GM12878 (cell line): ENCODE measurements around the gene MEGF11. TPM values are rescaled to one million over a fixed set of nuclear protein-coding genes. Genes with fewer than 3 reads are reported as not detected.

ENCODE experiments used
- BCL3 ChIP-seq: IDR thresholded peaks from 2 replicates; pipeline ENCODE4 v1.6.1; 2011; ENCODE audit warnings: borderline replicate concordance, low read depth, mild to moderate bottlenecking, moderate library complexity, low read length; ENCODE audit not compliant: insufficient read depth, poor library complexity, severe bottlenecking
- CEBPZ ChIP-seq: fragments of 150-350 bp; IDR thresholded peaks from 2 replicates; pipeline ENCODE4 v1.6.1; 2016; ENCODE audit warnings: low read depth, low read length
- CHD2 ChIP-seq: IDR thresholded peaks from 2 replicates; pipeline ENCODE4 v1.6.1; 2011; ENCODE audit warnings: low read depth, low read length, improper control_type of control experiment, borderline replicate concordance
- GATAD2B ChIP-seq: fragments of 450-650 bp; conservative IDR thresholded peaks from 2 replicates; pipeline ENCODE4 v1.6.1; 2017; ENCODE audit warnings: low read depth, mild to moderate bottlenecking, moderate library complexity
- IKZF1 ChIP-seq: fragments of 450-650 bp; conservative IDR thresholded peaks from 2 replicates; pipeline ENCODE4 v1.6.1; 2017; ENCODE audit warnings: antibody characterized with exemption, mild to moderate bottlenecking
- NR2F1 ChIP-seq: fragments of 450-650 bp; conservative IDR thresholded peaks from 2 replicates; pipeline ENCODE4 v1.6.1; 2017; ENCODE audit warnings: mild to moderate bottlenecking
- RUNX3 ChIP-seq: IDR thresholded peaks from 2 replicates; pipeline ENCODE4 v1.6.1; 2012; ENCODE audit warnings: low read length, inconsistent platforms
- SIN3A ChIP-seq: IDR thresholded peaks from 2 replicates; pipeline ENCODE4 v1.6.1; 2012; ENCODE audit warnings: low read depth, low read length, improper control_type of control experiment
- YY1 ChIP-seq: IDR thresholded peaks from 2 replicates; pipeline ENCODE4 v1.6.1; 2011; ENCODE audit warnings: low read depth, mild to moderate bottlenecking, low read length
- polyA plus RNA-seq, 11 experiments: library from polyadenylated mRNA; depleted of rRNA in 4 of 11; unstranded in 6 of 11; stranded (reverse) in 5 of 11; fragments of >200 nt; fragmentation: Nextera tagmentation in 4 of 11; fragmentation: Illumina TruSeq in 1 of 11; extraction: Ambion mirVana in 4 of 11; extraction: Trizol in 1 of 11; gene quantifications; 1 replicate in 1 of 11; 2 replicates in 10 of 11; pipeline versions ENCODE4 v1.2.1 to v1.2.3, GENCODE V29; 2011 to 2016; ENCODE audit warnings: inconsistent platforms in 2 of 11, missing spikeins in 2 of 11, low read depth in 1 of 11
- total RNA-seq, 4 experiments: library from RNA; depleted of rRNA in 3 of 4; stranded (reverse); fragments of >200 nt in 3 of 4; fragmentation: Illumina TruSeq in 1 of 4; extraction: Trizol in 1 of 4; gene quantifications; 2 replicates each; pipeline versions ENCODE4 v1.2.1 to v1.2.3, GENCODE V29; 2013 to 2021
- TF ChIP-seq, protein P1 (sequence below), 3 experiments: IDR thresholded peaks in 2 of 3; conservative IDR thresholded peaks in 1 of 3; 2 replicates each; pipeline ENCODE4 v1.5.1; 2011; ENCODE audit warnings: low read depth in 3 of 3, low read length in 3 of 3, mild to moderate bottlenecking in 3 of 3, control low read depth in 2 of 3, moderate library complexity in 2 of 3, inconsistent platforms in 1 of 3, mixed read lengths in 1 of 3; ENCODE audit not compliant: control insufficient read depth in 2 of 3, insufficient read depth in 1 of 3; ENCODE audit errors: extremely low read depth in 1 of 3
- TF ChIP-seq, protein P2 (sequence below): fragments of 450-650 bp; IDR thresholded peaks from 2 replicates; pipeline ENCODE4 v1.6.1; 2017; ENCODE audit warnings: mild to moderate bottlenecking, moderate library complexity
- TF ChIP-seq, protein P3 (sequence below): fragments of 450-650 bp; formaldehyde crosslinking; IDR thresholded peaks from 2 replicates; pipeline ENCODE4 v1.4.0; 2020; ENCODE audit warnings: mild to moderate bottlenecking, moderate library complexity

The MEGF11 gene
- total and polyA plus RNA-seq, 10 of the 15 experiments (the other 5 are each of a cell fraction or from before 2014, with no cell fraction given) = 0.03 to 1.7 (median 0.49) TPM

- TF ChIP-seq, protein P1, sequence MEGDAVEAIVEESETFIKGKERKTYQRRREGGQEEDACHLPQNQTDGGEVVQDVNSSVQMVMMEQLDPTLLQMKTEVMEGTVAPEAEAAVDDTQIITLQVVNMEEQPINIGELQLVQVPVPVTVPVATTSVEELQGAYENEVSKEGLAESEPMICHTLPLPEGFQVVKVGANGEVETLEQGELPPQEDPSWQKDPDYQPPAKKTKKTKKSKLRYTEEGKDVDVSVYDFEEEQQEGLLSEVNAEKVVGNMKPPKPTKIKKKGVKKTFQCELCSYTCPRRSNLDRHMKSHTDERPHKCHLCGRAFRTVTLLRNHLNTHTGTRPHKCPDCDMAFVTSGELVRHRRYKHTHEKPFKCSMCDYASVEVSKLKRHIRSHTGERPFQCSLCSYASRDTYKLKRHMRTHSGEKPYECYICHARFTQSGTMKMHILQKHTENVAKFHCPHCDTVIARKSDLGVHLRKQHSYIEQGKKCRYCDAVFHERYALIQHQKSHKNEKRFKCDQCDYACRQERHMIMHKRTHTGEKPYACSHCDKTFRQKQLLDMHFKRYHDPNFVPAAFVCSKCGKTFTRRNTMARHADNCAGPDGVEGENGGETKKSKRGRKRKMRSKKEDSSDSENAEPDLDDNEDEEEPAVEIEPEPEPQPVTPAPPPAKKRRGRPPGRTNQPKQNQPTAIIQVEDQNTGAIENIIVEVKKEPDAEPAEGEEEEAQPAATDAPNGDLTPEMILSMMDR (IDR thresholded peaks at IDR 0.05 in 2 of 3, conservative IDR thresholded peaks at IDR 0.05 in 1 of 3; ENCODE audit: control insufficient read depth in 2 of 3, extremely low read depth in 1 of 3, insufficient read depth in 1 of 3, low read depth in 3 of 3, low read length in 3 of 3) = no peak
- TF ChIP-seq GATAD2B (no peak; the same call in 1 of the 2 replicates), RUNX3 (peak; percentile 38), YY1 (no peak), CEBPZ (no peak), IKZF1 (no peak), BCL3 (no peak), SIN3A (0 out of 2 replicates have a peak, but pooled peaks have one; percentile 22), NR2F1 (peak; percentile 33; the same call in 1 of the 2 replicates), CHD2 (0 out of 2 replicates have a peak, but pooled peaks have one; percentile 3)
- TF ChIP-seq, protein P2, sequence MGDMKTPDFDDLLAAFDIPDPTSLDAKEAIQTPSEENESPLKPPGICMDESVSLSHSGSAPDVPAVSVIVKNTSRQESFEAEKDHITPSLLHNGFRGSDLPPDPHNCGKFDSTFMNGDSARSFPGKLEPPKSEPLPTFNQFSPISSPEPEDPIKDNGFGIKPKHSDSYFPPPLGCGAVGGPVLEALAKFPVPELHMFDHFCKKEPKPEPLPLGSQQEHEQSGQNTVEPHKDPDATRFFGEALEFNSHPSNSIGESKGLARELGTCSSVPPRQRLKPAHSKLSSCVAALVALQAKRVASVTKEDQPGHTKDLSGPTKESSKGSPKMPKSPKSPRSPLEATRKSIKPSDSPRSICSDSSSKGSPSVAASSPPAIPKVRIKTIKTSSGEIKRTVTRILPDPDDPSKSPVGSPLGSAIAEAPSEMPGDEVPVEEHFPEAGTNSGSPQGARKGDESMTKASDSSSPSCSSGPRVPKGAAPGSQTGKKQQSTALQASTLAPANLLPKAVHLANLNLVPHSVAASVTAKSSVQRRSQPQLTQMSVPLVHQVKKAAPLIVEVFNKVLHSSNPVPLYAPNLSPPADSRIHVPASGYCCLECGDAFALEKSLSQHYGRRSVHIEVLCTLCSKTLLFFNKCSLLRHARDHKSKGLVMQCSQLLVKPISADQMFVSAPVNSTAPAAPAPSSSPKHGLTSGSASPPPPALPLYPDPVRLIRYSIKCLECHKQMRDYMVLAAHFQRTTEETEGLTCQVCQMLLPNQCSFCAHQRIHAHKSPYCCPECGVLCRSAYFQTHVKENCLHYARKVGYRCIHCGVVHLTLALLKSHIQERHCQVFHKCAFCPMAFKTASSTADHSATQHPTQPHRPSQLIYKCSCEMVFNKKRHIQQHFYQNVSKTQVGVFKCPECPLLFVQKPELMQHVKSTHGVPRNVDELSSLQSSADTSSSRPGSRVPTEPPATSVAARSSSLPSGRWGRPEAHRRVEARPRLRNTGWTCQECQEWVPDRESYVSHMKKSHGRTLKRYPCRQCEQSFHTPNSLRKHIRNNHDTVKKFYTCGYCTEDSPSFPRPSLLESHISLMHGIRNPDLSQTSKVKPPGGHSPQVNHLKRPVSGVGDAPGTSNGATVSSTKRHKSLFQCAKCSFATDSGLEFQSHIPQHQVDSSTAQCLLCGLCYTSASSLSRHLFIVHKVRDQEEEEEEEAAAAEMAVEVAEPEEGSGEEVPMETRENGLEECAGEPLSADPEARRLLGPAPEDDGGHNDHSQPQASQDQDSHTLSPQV = no peak
- TF ChIP-seq, protein P3, sequence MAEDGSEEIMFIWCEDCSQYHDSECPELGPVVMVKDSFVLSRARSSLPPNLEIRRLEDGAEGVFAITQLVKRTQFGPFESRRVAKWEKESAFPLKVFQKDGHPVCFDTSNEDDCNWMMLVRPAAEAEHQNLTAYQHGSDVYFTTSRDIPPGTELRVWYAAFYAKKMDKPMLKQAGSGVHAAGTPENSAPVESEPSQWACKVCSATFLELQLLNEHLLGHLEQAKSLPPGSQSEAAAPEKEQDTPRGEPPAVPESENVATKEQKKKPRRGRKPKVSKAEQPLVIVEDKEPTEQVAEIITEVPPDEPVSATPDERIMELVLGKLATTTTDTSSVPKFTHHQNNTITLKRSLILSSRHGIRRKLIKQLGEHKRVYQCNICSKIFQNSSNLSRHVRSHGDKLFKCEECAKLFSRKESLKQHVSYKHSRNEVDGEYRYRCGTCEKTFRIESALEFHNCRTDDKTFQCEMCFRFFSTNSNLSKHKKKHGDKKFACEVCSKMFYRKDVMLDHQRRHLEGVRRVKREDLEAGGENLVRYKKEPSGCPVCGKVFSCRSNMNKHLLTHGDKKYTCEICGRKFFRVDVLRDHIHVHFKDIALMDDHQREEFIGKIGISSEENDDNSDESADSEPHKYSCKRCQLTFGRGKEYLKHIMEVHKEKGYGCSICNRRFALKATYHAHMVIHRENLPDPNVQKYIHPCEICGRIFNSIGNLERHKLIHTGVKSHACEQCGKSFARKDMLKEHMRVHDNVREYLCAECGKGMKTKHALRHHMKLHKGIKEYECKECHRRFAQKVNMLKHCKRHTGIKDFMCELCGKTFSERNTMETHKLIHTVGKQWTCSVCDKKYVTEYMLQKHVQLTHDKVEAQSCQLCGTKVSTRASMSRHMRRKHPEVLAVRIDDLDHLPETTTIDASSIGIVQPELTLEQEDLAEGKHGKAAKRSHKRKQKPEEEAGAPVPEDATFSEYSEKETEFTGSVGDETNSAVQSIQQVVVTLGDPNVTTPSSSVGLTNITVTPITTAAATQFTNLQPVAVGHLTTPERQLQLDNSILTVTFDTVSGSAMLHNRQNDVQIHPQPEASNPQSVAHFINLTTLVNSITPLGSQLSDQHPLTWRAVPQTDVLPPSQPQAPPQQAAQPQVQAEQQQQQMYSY (CRISPR knock-in tag) = no peak
Observed at GRCh38 chr15:66294157-66294931, 40.8 kb upstream of the MEGF11 start (continued).
